Ovary (tissue), 9 donors: Measurements from ENCODE around the gene ID2. TPM values are rescaled to one million over a fixed set of nuclear protein-coding genes. Genes with fewer than 3 reads are reported as not detected.

Source experiments
- DNase-seq, 5 donors: peaks; one replicate each; pipeline ENCODE4 v3.0.0-alpha.2; 2019 to 2020
- H3K27ac ChIP-seq, 2 donors: fragments of 200-600 bp; one replicate each; pipeline versions ENCODE4 v1.5.1 to v1.8.0; 2019 to 2022
- H3K27me3 ChIP-seq: fragments of 200-600 bp; one replicate; pipeline ENCODE4 v1.8.0; 2022
- H3K36me3 ChIP-seq: fragments of 200-600 bp; sonication (generic); one replicate; pipeline ENCODE4 v1.5.1; 2019
- H3K4me1 ChIP-seq: one replicate; pipeline ENCODE4 v1.8.1; 2013; ENCODE audit warnings: mild to moderate bottlenecking, moderate library complexity; ENCODE audit not compliant: insufficient read depth
- H3K4me3 ChIP-seq: fragments of 200-600 bp; sonication (generic); one replicate; pipeline ENCODE4 v1.5.1; 2017
- H3K9me3 ChIP-seq, 2 donors: fragments of 200-600 bp in 1 of 2; sonication (generic) in 1 of 2; one replicate each; pipeline versions ENCODE4 v1.5.1 to v1.8.1; 2013 to 2019; ENCODE audit warnings: mild to moderate bottlenecking in 1 of 2, moderate library complexity in 1 of 2
- CTCF ChIP-seq, 3 donors: fragments of 450-650 bp in 2 of 3; fragments of 200-600 bp in 1 of 3; IDR thresholded peaks; one replicate each; pipeline versions ENCODE4 v1.5.1 to v1.8.0; 2016 to 2022; ENCODE audit warnings: antibody characterized with exemption in 3 of 3, mild to moderate bottlenecking in 1 of 3
- EP300 ChIP-seq: sonication (generic); formaldehyde crosslinking; IDR thresholded peaks from one replicate; pipeline ENCODE4 v1.6.1; 2017; ENCODE audit warnings: antibody characterized with exemption
- POLR2A ChIP-seq: fragments of 450-650 bp; IDR thresholded peaks from one replicate; pipeline ENCODE4 v1.6.1; 2017; ENCODE audit warnings: antibody characterized with exemption, mild to moderate bottlenecking, moderate library complexity
- WGBS, 3 donors: extraction: QIAGEN DNeasy Blood & Tissue Kit in 1 of 3; methylation state at CpG; one replicate each; pipeline versions ENCODE4 v1.1.5 to v1.1.7; 2013 to 2017; 5-methylcytosine and 5-hydroxymethylcytosine counted together
- intact Hi-C, 4 donors: fragments of 100-400 bp; cut with DNase I; formaldehyde crosslinking; loops; one replicate each; pipeline versions ENCODE4 v1.11.0 to v1.15.1; 2022 to 2023
- polyA plus RNA-seq, 2 donors: library from polyadenylated mRNA; stranded (reverse); fragments of 200-250 nt in 1 of 2; fragments of 350-450 nt in 1 of 2; fragmentation: Illumina TruSeq in 1 of 2; extraction: RNeasy Lipid Tissue Mini Kit (QIAGEN cat#74804) in 1 of 2; gene quantifications; one replicate each; pipeline ENCODE4 v1.2.3, GENCODE V29; 2013 to 2014
- total RNA-seq, 7 donors: library from RNA; depleted of rRNA in 2 of 7; stranded (reverse); fragments of >200 nt in 2 of 7; fragmentation: NEBNext Ultra II Directional in 3 of 7; extraction: Animal tissue kit (Norgen Biotek cat#: 25700) in 3 of 7; gene quantifications; one replicate each; pipeline versions ENCODE4 v1.1.0 to v1.2.4, GENCODE V29; 2016 to 2023
- donor health status: DM: no; HTN: no; CAD: no; lungs with moderate emphysema.
- donor health status: DM: no; HTN: no; CAD: no.
- donor health status: Bipolar disorder and iron deficiency.
- donor health status: DM: yes; HTN: yes; CAD: no.
- donor health status: DM: no; HTN: no; CAD: no.
- donor health status: DM: yes; HTN: yes; CAD: no.

The ID2 gene
- total and polyA plus RNA-seq, 9 donors = 68.5 to 897 (median 168) TPM

- no peak for TF ChIP-seq POLR2A
- TF ChIP-seq CTCF (IDR thresholded peaks at IDR 0.05) = no peak
- TF ChIP-seq EP300 = no peak
- peak overlapping the region; percentile 1 to 97 for H3K27ac ChIP-seq
- H3K4me3 ChIP-seq = peak overlapping the region; percentile 38
- H3K27me3 ChIP-seq = no peaks in the 10 kb centered on the region
- H3K4me1 ChIP-seq = peaks cover 2% of the 10 kb centered on the region
- peak; percentile 86 to 90 (median 90) for DNase-seq
- no peaks in the 10 kb centered on the region for H3K36me3 ChIP-seq
- intact Hi-C loops = loop anchor here in 1 of 4 donors (5.0 kb wide), 1 partner anchor 179 kb away; no protein-coding TSS in a partner anchor
- 8 to 11% (median 11%) methylated on average over 50 to 51 of the region's 51 CpGs for WGBS, 3 donors
- H3K9me3 ChIP-seq = no peaks in the 10 kb centered on the region
Measured at GRCh38 chr2:8676191-8676920, 5.5 kb upstream of the ID2 start.

GRCh38 chr2:8676921-8677645, 4.8 kb upstream of the ID2 start:
- H3K9me3 ChIP-seq = no peaks in the 10 kb centered on the region
- H3K27me3 ChIP-seq = no peaks in the 10 kb centered on the region
- 1 to 6% (median 2%) methylated on average over 34 to 35 of the region's 35 CpGs for WGBS, 3 donors
- intact Hi-C loops = loop anchor here in 1 of 4 donors (5.0 kb wide), 1 partner anchor 180 kb away; no protein-coding TSS in a partner anchor
- H3K4me1 ChIP-seq = peaks cover 2% of the 10 kb centered on the region
- H3K36me3 ChIP-seq = no peaks in the 10 kb centered on the region
- no peak for TF ChIP-seq CTCF (IDR thresholded peaks at IDR 0.05)
- no peak for DNase-seq
- peak overlapping the region in 1 of 2 donors; percentile 97 for H3K27ac ChIP-seq
- peak overlapping the region; percentile 38 for H3K4me3 ChIP-seq

- Histone ChIP-seq H3K4me3 (peak overlapping the region; percentile 38), H3K36me3 (no peaks in the 10 kb centered on the region), H3K27me3 (no peaks in the 10 kb centered on the region), H3K9me3 (no peaks in the 10 kb centered on the region), H3K27ac (peak overlapping the region; percentile 9 to 97), H3K4me1 (peaks cover 2% of the 10 kb centered on the region)
- peak; percentile 54 to 73 (median 66) for DNase-seq
- 1% methylated on average over 40 to 41 of the region's 41 CpGs for WGBS, 3 donors
- TF ChIP-seq POLR2A = no peak
- peak in 1 of 3 donors; percentile 44 for TF ChIP-seq CTCF (IDR thresholded peaks at IDR 0.05)
- TF ChIP-seq EP300 = no peak
- intact Hi-C loops = loop anchor here in 1 of 4 donors (5.0 kb wide), 1 partner anchor 181 kb away; no protein-coding TSS in a partner anchor
Measured at GRCh38 chr2:8677646-8678592, 3.9 kb upstream of the ID2 start.
